Thyroid gland (tissue), 4 donors: ENCODE results near the gene UBA1.

Experiments
- CTCF ChIP-seq, 6 experiments: fragments of 200-600 bp in 3 of 6; fragments of 450-650 bp in 3 of 6; sonication (generic) in 3 of 6; IDR thresholded peaks; one replicate each; pipeline ENCODE4 v1.5.1; 2016 to 2019; ENCODE audit warnings: antibody characterized with exemption in 6 of 6, mild to moderate bottlenecking in 2 of 6, inconsistent platforms in 1 of 6, moderate library complexity in 1 of 6
- POLR2A ChIP-seq, 2 donors: fragments of 450-650 bp; IDR thresholded peaks; one replicate each; pipeline ENCODE4 v1.6.1; 2017; ENCODE audit warnings: antibody characterized with exemption in 2 of 2, mild to moderate bottlenecking in 2 of 2, moderate library complexity in 1 of 2

DNA sequence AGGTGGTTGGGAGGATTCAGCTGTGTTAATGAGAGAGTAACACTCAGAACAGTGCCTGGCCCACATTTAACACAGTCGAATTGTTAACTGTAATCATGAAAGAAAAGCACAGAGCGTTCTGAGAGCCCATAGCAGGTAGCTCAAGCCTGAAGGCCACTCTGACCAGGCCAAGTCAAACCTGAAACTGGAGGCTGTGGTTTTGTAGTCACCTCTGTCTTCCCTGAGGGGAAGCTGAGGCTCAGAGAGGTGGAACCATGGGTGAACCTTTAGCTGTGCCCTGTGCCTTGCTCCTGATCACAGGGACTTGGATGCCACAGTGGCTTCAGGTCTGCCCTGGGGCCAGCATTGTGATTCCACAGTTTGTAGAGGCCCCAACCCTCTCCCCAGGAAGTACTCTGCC is 16.6 kb upstream of the UBA1 start:
- no peak for TF ChIP-seq POLR2A (IDR thresholded peaks at IDR 0.05)
- no peak for TF ChIP-seq CTCF (IDR thresholded peaks at IDR 0.05)
